ENCODE results near the gene PRKCQ.

Gene PRKCQ

GRCh38 chr10:6491841-6492609, 88.1 kb downstream of the PRKCQ start:
- Histone ChIP-seq H3K27me3 (replicated peaks; ENCODE audit: control insufficient read depth, insufficient read depth, low read length) (peaks cover 1% of the 10 kb centered on the region), H3K36me3 (ENCODE audit: control insufficient read depth, insufficient read depth, low read length) (no peaks in the 10 kb centered on the region)
- no peak for TF ChIP-seq CTCF (IDR thresholded peaks at IDR 0.05; ENCODE audit: insufficient read depth, low read length, poor library complexity, severe bottlenecking)

GRCh38 chr10:6490614-6491013, 89.5 kb downstream of the PRKCQ start:
- H3K36me3 ChIP-seq (ENCODE audit: control insufficient read depth, insufficient read depth, low read length), result no peaks in the 10 kb centered on the region
- peaks cover 1% of the 10 kb centered on the region for H3K27me3 ChIP-seq (replicated peaks; ENCODE audit: control insufficient read depth, insufficient read depth, low read length)
- no peak for DNase-seq (ENCODE audit: extremely low read depth, insufficient read length)
- TF ChIP-seq CTCF (IDR thresholded peaks at IDR 0.05; ENCODE audit: insufficient read depth, low read length, poor library complexity, severe bottlenecking), result no peak
- no peak overlapping the region for H3K4me3 ChIP-seq (replicated peaks; ENCODE audit: low read depth, low read length)

More at GRCh38 chr10:6491841-6492609, 88.1 kb downstream of the PRKCQ start:
- no peak for DNase-seq (ENCODE audit: extremely low read depth, insufficient read length)
- H3K4me3 ChIP-seq (replicated peaks; ENCODE audit: low read depth, low read length), result no peak overlapping the region

GRCh38 chr10:6487920-6488319, 92.2 kb downstream of the PRKCQ start:
- peaks cover 1% of the 10 kb centered on the region for H3K27me3 ChIP-seq (replicated peaks; ENCODE audit: control insufficient read depth, insufficient read depth, low read length)
- DNase-seq (ENCODE audit: extremely low read depth, insufficient read length), result no peak
- H3K4me3 ChIP-seq (replicated peaks; ENCODE audit: low read depth, low read length), result no peak overlapping the region
- TF ChIP-seq CTCF (IDR thresholded peaks at IDR 0.05; ENCODE audit: insufficient read depth, low read length, poor library complexity, severe bottlenecking), result no peak
- H3K36me3 ChIP-seq (ENCODE audit: control insufficient read depth, insufficient read depth, low read length), result no peaks in the 10 kb centered on the region

- Histone ChIP-seq H3K36me3 (ENCODE audit: control insufficient read depth, insufficient read depth, low read length) (no peaks in the 10 kb centered on the region), H3K4me3 (replicated peaks; ENCODE audit: low read depth, low read length) (no peak overlapping the region), H3K27me3 (replicated peaks; ENCODE audit: control insufficient read depth, insufficient read depth, low read length) (peaks cover under 1% of the 10 kb centered on the region)
- no peak for TF ChIP-seq CTCF (IDR thresholded peaks at IDR 0.05; ENCODE audit: insufficient read depth, low read length, poor library complexity, severe bottlenecking)
- DNase-seq (ENCODE audit: extremely low read depth, insufficient read length), result no peak
Measured at GRCh38 chr10:6486309-6486708, 93.8 kb downstream of the PRKCQ start.

GRCh38 chr10:6482737-6483357, 97.2 kb downstream of the PRKCQ start:
- DNase-seq (ENCODE audit: extremely low read depth, insufficient read length), result no peak
- H3K36me3 ChIP-seq (ENCODE audit: control insufficient read depth, insufficient read depth, low read length), result no peaks in the 10 kb centered on the region

More at GRCh38 chr10:6482737-6483357, 97.2 kb downstream of the PRKCQ start:
- Histone ChIP-seq H3K4me3 (replicated peaks; ENCODE audit: low read depth, low read length) (no peak overlapping the region), H3K27me3 (replicated peaks; ENCODE audit: control insufficient read depth, insufficient read depth, low read length) (no peaks in the 10 kb centered on the region)
- no peak for TF ChIP-seq CTCF (IDR thresholded peaks at IDR 0.05; ENCODE audit: insufficient read depth, low read length, poor library complexity, severe bottlenecking)
